ENCODE results near the gene SELPLG. TPM values are rescaled to one million over a fixed set of nuclear protein-coding genes. Genes with fewer than 3 reads are reported as not detected.

Gene SELPLG
- total and polyA plus RNA-seq, 2 donors (not counting 1 experiment from before 2014, with no cell fraction given), result 6.1 to 8.0 TPM

GRCh38 chr12:108641446-108642268, 8.0 kb upstream of the SELPLG start:
- no peaks in the 10 kb centered on the region for H3K9me3 Mint-ChIP-seq (ENCODE audit: insufficient read depth)
- H3K36me3 ChIP-seq (replicated peaks in 1 of 2; ENCODE audit: control extremely low read depth in 1 of 2, control insufficient read depth in 1 of 2, extremely low read depth in 1 of 2, insufficient read depth in 2 of 2, low read length in 1 of 2), result peaks cover 2 to 47% of the 10 kb centered on the region in 2 experiments
- peak; percentile 57 for DNase-seq
- H3K9ac ChIP-seq (ENCODE audit: low read length), result peak overlapping the region; percentile 2
- WGBS (ENCODE audit: insufficient coverage), result 54% methylated on average over 8 of the region's 9 CpGs
- H3K27ac Mint-ChIP-seq, result peak overlapping the region; percentile 89
- peaks cover 31% of the 10 kb centered on the region for H3K79me2 ChIP-seq (ENCODE audit: control insufficient read depth, insufficient read depth, low read length)
- H3K4me2 ChIP-seq (replicated peaks; ENCODE audit: low read depth, low read length, poor library complexity, severe bottlenecking), result peak overlapping the region; percentile 57
- peak overlapping the region; percentile 65 for H3K4me3 Mint-ChIP-seq
- no peaks in the 10 kb centered on the region for H3K27me3 Mint-ChIP-seq
- peak overlapping the region; percentile 78 to 95 for H3K27ac ChIP-seq (ENCODE audit: low read length in 2 of 2)
- TF ChIP-seq CTCF (IDR thresholded peaks at IDR 0.05), result no peak
- no peak for TF ChIP-seq EZH2 (IDR thresholded peaks at IDR 0.05; ENCODE audit: borderline replicate concordance, insufficient read depth, low read depth, low read length, poor library complexity, severe bottlenecking)
- H3K27me3 ChIP-seq (replicated peaks in 1 of 4; ENCODE audit: control extremely low read depth in 1 of 4, control insufficient read depth in 3 of 4, insufficient read depth in 4 of 4, low read length in 3 of 4), result no peaks in the 10 kb centered on the region
- H3K9me3 ChIP-seq (ENCODE audit: control extremely low read depth in 1 of 3, control insufficient read depth in 2 of 3, insufficient read depth in 1 of 3, low read length in 2 of 3), result no peaks in the 10 kb centered on the region
- intact Hi-C loops (cut with micrococcal nuclease), result no loop called here
- H2AFZ ChIP-seq (ENCODE audit: insufficient read depth, low read depth, low read length, poor library complexity, severe bottlenecking), result no peak overlapping the region
- H3K4me1 ChIP-seq (ENCODE audit: control insufficient read depth in 2 of 2, insufficient read depth in 2 of 2, low read length in 2 of 2), result peaks cover 70 to 77% of the 10 kb centered on the region in 2 donors
- H3K4me3 ChIP-seq (ENCODE audit: control extremely low read depth in 1 of 5, extremely low read depth in 1 of 5, insufficient read depth in 1 of 5, low read depth in 2 of 5, low read length in 4 of 5), result no peak overlapping the region
- ChIA-PET CTCF (interaction anchor here (0.6 to 17.3 kb wide), 9 partner anchors 8 to 162 kb away, joined by 3 to 431 read pairs (median 8); partner anchors contain the start of gene SELPLG), POLR2A (interaction anchor here (1.0 to 14.8 kb wide), 7 partner anchors 8 to 198 kb away, joined by 3 to 133 read pairs (median 4); partner anchors contain the start of genes SART3 and SELPLG)
- H3K4me1 Mint-ChIP-seq, result peaks cover 90% of the 10 kb centered on the region
- peak; percentile 48 for ATAC-seq (ENCODE audit: low read depth)
- peaks cover 10% of the 10 kb centered on the region for H4K20me1 ChIP-seq (ENCODE audit: control insufficient read depth, insufficient read depth, low read length, poor library complexity, severe bottlenecking)
